Measurements from ENCODE around the gene MAGI2. TPM values are rescaled to one million over a fixed set of nuclear protein-coding genes. Genes with fewer than 3 reads are reported as not detected.

MAGI2 gene
- total RNA-seq, 2 experiments from 2014 or later, result 0.14 to 0.31 TPM

DNA sequence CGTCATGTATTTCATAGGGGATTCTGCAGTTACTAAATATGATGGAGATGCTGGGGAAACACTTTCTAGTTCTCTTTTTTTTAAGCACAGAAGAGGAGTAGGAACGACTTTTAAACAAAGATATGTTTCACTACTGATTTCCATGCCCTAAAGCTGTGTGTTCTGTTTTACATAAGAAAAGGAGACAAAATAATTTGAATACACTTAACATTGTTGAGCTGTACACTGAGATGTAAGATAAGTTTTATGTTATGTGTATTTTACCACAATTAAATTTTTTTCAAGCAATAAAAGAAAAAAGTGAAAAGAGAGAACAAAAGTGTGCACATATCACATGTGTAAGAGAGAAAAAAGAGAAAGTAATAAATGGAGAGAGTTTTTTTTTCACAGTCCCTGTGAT, 1246.7 kb downstream of the MAGI2 start:
- no peak for DNase-seq
- no peak overlapping the region for H3K27ac Mint-ChIP-seq
- no peaks in the 10 kb centered on the region for H3K36me3 Mint-ChIP-seq
- no peak overlapping the region for H3K4me3 Mint-ChIP-seq
- peaks cover 3% of the 10 kb centered on the region for H3K27me3 Mint-ChIP-seq
- peaks cover 3% of the 10 kb centered on the region for H3K9me3 Mint-ChIP-seq
- no peaks in the 10 kb centered on the region for H3K4me1 Mint-ChIP-seq

DNA sequence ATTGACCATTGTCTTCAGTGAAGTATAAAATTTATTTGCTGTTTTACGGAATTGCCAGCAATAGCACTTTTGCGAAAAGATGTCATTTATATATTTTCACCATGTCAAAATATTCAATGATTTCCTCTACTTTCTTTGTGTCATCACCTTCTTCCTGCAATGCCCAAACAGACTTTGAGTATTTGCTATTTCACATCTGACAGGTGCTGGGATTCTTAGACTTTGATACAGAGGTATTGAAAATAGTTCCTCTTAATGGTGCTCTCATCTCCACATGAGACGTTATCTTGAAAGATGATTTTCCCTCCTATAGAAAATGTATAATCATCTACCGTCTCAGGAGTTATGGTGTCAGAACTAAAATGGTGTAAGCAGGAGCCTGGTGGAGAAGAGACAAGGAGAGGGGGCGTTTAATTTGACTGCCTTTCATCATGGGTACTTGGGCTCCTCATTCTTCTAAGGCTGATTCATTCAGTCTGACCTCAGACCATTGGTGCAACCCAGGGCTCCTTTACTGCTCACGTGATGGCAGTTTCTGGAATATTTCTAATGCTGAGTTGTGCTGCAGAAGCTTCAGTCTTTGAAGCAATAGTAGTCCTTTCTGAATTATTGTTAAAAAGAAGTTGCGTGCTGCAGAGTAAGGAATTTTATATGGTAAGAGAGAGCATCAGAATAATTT, 1250.3 kb downstream of the MAGI2 start:
- DNase-seq, result no peak
- Mint-ChIP-seq H3K36me3 (no peaks in the 10 kb centered on the region), H3K4me1 (no peaks in the 10 kb centered on the region), H3K27me3 (peaks cover 3% of the 10 kb centered on the region), H3K9me3 (no peaks in the 10 kb centered on the region), H3K4me3 (no peak overlapping the region), H3K27ac (no peak overlapping the region)

DNA sequence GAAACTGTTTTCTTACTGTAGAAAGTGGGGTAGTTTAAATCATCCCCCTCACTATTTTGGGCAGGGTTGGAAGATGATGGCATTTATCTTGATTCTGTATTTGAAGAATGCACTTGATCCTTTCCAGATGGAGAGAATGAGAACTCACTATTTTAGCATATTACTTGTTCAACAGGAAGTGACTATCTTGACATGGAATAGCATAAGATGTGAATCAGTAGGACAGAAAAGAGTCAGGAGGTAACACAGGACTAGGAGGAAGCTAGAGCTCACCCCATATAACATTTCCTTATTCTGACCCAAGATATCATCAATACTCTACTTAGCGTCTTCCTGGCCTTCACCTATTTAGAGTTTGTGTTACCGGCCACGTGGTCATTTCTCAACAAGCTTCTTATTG, 1254.7 kb downstream of the MAGI2 start:
- Mint-ChIP-seq H3K27ac (no peak overlapping the region), H3K27me3 (no peaks in the 10 kb centered on the region), H3K4me1 (no peaks in the 10 kb centered on the region), H3K36me3 (no peaks in the 10 kb centered on the region), H3K4me3 (no peak overlapping the region), H3K9me3 (no peaks in the 10 kb centered on the region)
- DNase-seq, result no peak

DNA sequence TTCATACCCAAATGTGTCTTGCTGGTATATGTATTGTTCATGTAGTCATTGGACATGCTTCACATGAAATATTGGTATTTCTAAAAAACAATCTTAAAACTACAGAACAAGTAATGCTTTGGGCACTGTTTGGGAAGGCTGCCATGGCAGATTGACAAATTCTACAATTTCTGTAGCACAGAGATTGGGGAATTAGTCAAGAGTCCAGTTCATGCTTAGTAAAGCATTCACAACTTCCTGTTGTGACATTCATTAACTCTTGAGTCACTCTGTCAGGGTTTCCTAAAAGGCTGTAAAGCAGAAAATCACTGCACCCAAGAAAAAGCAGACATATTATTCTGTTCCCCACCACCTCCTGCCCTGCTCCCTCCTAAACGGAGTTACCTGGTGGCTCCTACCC, 1256.0 kb downstream of the MAGI2 start:
- Mint-ChIP-seq H3K4me3 (no peak overlapping the region), H3K9me3 (no peaks in the 10 kb centered on the region), H3K4me1 (no peaks in the 10 kb centered on the region), H3K27ac (no peak overlapping the region), H3K27me3 (no peaks in the 10 kb centered on the region), H3K36me3 (no peaks in the 10 kb centered on the region)
- no peak for DNase-seq

DNA sequence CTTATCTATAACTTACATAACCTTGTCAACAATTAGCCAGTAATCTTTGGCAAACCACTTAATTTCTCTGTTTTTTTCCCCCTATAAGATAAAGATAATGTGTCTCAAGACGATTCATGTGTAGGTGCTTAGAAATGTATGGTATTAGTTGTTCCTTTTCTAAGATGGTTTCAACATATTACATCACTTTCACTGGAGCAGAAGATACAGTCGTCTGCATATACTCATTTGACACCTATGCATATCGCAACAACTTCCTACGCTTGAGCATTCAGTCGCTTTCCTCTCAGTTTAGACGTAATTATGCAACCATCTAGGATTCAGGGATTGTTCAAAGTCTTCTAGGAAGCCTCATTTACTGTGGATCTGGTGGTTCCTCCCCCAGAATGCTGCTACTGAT, 1258.2 kb downstream of the MAGI2 start:
- Mint-ChIP-seq H3K27ac (no peak overlapping the region), H3K4me1 (no peaks in the 10 kb centered on the region), H3K36me3 (no peaks in the 10 kb centered on the region), H3K9me3 (no peaks in the 10 kb centered on the region), H3K4me3 (no peak overlapping the region), H3K27me3 (no peaks in the 10 kb centered on the region)
- DNase-seq, result no peak

DNA sequence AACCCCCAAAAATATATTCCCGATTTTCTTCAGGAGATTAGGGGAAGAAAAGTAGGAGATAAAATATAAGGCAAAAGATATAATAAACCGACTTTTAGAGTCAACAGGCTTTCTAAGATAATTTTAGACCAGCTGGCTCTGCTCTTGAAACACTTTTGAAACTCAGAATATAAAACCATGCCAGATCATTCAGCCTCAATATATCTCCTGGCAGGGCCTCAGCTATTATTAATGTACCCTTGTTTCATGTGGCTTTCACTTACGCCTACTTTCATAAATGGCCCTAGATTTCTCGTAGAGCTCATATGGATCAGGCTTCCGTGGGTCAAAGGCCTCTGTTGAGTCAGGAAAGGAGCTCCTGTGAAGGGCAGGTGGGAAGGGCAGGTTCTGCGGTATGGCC, 1258.9 kb downstream of the MAGI2 start:
- DNase-seq, result no peak
- no peak overlapping the region for H3K27ac Mint-ChIP-seq
- no peak overlapping the region for H3K4me3 Mint-ChIP-seq
- H3K4me1 Mint-ChIP-seq, result no peaks in the 10 kb centered on the region
- no peaks in the 10 kb centered on the region for H3K27me3 Mint-ChIP-seq
- no peaks in the 10 kb centered on the region for H3K9me3 Mint-ChIP-seq
- no peaks in the 10 kb centered on the region for H3K36me3 Mint-ChIP-seq

DNA sequence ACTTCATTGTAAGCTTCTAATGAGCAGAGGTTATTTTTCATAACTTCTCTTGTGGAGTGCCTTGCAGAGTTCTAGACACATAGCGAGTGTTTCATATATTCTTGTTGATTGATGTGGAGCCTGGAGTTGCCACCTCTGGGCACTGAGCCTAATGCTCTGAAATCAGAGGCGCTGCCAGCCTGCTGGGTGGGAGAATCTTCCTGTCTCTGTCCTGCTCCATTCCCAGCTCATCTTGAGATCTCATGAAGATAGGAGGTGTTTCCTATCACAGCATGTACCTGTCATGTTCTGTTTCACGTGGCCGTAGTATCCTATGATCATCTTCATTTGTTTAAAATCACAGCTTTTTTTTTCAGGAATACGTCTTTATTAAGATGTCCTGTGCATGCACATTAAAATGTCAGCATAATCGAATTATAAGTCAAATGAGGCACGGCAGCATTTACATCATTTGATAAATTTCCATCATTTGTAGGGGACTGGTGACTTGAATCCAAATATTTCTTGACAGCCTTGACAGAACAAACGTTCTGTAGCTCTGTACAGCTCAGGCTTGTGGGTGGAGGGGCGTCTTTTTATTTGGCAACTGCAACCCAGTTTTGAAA, 1261.9 kb downstream of the MAGI2 start:
- H3K36me3 Mint-ChIP-seq, result no peaks in the 10 kb centered on the region
- H3K27ac Mint-ChIP-seq, result no peak overlapping the region
- no peak for DNase-seq
- no peak overlapping the region for H3K4me3 Mint-ChIP-seq
- no peaks in the 10 kb centered on the region for H3K4me1 Mint-ChIP-seq
- H3K9me3 Mint-ChIP-seq, result no peaks in the 10 kb centered on the region
- H3K27me3 Mint-ChIP-seq, result no peaks in the 10 kb centered on the region

DNA sequence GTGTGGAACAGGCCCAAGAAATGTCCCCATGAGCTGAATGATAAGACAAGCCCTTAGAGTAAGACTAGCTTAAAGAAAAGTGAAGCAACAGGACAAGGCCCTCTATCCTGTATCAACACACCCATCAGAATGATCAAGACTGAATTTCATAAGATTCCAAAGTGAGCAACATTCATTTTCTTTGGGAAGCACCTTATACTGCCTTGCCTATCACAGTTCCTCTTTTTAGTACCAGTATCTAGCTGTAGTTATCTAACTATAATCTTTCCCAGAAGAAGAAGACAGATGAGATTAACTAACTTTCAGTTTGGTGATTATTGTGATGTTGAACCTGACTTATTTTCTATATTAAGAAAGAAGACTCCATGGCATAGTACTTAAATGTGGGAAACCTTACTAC, 1263.7 kb downstream of the MAGI2 start:
- H3K27ac Mint-ChIP-seq, result no peak overlapping the region
- no peaks in the 10 kb centered on the region for H3K36me3 Mint-ChIP-seq
- H3K9me3 Mint-ChIP-seq, result no peaks in the 10 kb centered on the region
- no peak overlapping the region for H3K4me3 Mint-ChIP-seq
- H3K4me1 Mint-ChIP-seq, result no peaks in the 10 kb centered on the region
- no peak for DNase-seq
- H3K27me3 Mint-ChIP-seq, result peaks cover 3% of the 10 kb centered on the region

DNA sequence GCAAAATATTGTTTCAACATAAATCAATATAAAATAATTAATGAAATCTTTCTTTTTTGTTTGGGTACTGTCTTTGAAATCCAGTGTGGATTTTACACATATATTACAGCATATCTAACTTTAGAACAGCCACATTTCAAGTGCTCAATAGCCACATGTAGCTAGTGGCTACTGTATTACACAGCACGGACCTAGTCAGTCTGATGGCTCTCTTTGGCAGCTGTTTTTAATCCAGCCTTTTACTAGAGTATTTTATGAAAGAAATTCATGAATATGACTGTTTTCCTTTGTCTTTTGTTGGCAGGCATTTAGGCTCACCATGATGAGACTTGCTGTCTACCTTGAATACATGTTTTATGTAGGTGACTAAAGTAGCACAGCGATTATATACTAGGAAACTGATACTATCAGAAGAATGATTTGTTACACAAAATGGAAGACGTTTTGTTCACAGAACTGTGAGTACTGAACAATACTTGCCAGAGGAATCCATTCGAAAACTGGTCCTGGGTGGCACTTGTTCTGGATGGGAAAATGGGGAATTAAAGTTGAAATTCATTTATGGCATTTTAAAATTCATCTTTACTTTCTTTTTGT, 1268.2 kb downstream of the MAGI2 start:
- Mint-ChIP-seq H3K4me1 (no peaks in the 10 kb centered on the region), H3K27me3 (peaks cover 3% of the 10 kb centered on the region), H3K9me3 (no peaks in the 10 kb centered on the region), H3K36me3 (no peaks in the 10 kb centered on the region), H3K27ac (no peak overlapping the region), H3K4me3 (no peak overlapping the region)
- no peak for DNase-seq

DNA sequence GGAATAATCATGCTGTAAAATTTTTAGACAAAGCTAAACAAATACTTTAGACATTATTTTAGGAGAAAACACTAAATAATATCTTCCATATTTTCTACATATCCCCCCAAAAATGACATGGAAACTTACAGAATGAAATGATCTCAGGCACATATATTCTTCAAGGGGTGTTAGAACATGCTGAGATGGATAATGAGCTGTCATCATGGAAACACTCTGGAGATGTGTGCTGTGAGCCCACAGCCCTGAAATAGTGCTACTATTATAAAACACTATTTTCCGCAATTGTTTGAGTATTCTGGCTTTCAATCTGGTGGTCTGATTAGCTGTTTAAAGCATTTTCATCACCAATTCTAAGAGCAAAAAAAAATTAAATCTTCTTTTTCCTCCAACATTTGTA, 1269.2 kb downstream of the MAGI2 start:
- DNase-seq, result no peak
- peaks cover 3% of the 10 kb centered on the region for H3K27me3 Mint-ChIP-seq
- H3K9me3 Mint-ChIP-seq, result no peaks in the 10 kb centered on the region
- H3K36me3 Mint-ChIP-seq, result no peaks in the 10 kb centered on the region
- no peak overlapping the region for H3K4me3 Mint-ChIP-seq
- no peaks in the 10 kb centered on the region for H3K4me1 Mint-ChIP-seq
- no peak overlapping the region for H3K27ac Mint-ChIP-seq

DNA sequence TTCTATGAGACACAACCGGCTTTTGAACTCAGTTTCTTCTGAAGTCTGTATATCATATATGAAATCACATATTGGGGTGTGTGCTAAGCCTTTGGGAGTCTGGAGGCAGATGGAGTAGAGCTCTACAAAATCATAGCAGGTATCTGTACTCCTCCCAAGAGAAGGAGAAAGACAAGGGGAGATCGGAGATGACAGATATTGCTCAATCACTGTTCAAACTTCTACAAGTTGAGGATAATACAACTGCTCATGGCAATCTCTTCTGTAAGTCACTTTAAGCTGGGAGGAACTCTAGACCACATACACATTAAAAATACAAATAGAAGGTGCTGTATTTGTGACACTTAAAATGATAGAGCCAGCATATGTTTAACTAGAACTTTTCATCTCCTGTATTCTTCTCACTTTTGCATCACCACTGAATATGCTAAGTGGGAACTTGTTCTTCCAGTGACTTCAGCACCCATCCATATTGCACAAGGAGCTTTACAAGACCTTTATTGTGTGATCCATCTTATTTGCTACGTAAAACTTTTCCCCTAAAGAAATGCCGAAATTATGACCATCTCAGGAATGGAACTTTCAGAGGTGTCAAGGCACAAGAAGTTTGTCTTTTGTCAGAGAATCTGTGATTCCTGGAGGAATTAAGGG, 1273.5 kb downstream of the MAGI2 start:
- no peak overlapping the region for H3K27ac Mint-ChIP-seq
- H3K4me1 Mint-ChIP-seq, result no peaks in the 10 kb centered on the region
- H3K36me3 Mint-ChIP-seq, result no peaks in the 10 kb centered on the region
- no peaks in the 10 kb centered on the region for H3K9me3 Mint-ChIP-seq
- no peak for DNase-seq
- H3K4me3 Mint-ChIP-seq, result no peak overlapping the region
- no peaks in the 10 kb centered on the region for H3K27me3 Mint-ChIP-seq

DNA sequence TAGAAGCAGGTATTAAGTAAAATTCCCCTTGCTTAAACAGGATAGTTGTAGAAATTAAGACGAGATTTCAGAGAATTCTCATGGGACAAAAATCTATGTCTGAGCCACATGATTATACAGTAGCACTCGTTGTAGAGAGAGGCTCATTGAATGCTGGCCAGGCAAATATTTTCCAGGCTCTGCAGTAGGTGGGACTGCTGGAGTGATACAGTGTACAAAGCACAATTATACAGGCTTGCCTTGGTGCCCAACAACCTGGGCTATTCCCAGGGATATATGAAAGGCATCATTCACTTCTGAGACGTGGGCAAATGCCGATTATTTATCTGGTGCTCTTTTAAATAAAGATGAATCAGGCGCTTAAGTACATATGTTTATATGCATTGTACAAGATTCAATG, 1274.3 kb downstream of the MAGI2 start:
- no peak overlapping the region for H3K27ac Mint-ChIP-seq
- no peaks in the 10 kb centered on the region for H3K27me3 Mint-ChIP-seq
- H3K4me1 Mint-ChIP-seq, result no peaks in the 10 kb centered on the region
- no peaks in the 10 kb centered on the region for H3K9me3 Mint-ChIP-seq
- H3K36me3 Mint-ChIP-seq, result no peaks in the 10 kb centered on the region
- no peak overlapping the region for H3K4me3 Mint-ChIP-seq
- DNase-seq, result no peak

DNA sequence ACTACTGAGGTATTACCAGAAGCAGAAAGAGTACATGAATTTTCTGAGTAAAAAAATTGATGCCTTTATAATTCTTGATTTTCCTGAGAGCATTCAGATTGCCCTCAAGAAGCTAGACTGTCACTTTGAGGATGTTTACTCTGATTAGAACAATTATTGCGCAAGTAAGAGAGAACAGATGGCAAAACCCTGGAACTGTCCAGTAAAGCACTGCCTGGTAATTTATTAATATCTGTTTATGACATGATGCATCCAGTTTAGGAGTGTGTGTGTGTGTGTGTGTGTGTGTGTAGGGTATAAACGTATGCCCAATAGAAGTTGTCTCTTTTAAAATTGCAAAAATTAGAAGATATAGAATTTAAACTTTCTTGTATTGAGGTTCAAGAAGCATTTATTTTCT, 1275.1 kb downstream of the MAGI2 start:
- no peak for DNase-seq
- H3K27me3 Mint-ChIP-seq, result no peaks in the 10 kb centered on the region
- H3K27ac Mint-ChIP-seq, result no peak overlapping the region
- no peaks in the 10 kb centered on the region for H3K9me3 Mint-ChIP-seq
- no peaks in the 10 kb centered on the region for H3K36me3 Mint-ChIP-seq
- H3K4me1 Mint-ChIP-seq, result no peaks in the 10 kb centered on the region
- no peak overlapping the region for H3K4me3 Mint-ChIP-seq

DNA sequence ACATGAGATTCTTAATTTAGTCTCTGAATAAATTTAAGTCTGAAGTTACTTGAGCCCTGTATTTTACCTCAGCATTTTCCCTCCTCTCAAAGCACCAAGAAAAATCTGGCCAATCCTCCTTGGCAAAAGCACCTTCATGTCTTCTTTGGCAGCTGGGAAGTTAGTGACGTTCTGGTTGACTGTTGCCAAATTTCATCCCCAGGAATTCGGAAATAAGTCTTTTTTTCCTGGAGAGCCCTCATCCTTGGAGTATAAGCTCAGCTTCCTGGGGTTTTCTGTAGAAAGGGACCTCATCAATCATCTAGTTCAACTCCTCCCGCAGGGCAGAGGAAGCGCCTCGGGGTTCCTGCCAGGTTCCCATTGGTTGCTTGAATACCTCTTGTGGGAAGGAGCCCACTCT, 1277.3 kb downstream of the MAGI2 start:
- Mint-ChIP-seq H3K9me3 (no peaks in the 10 kb centered on the region), H3K27ac (no peak overlapping the region), H3K27me3 (no peaks in the 10 kb centered on the region), H3K4me1 (no peaks in the 10 kb centered on the region), H3K36me3 (no peaks in the 10 kb centered on the region), H3K4me3 (no peak overlapping the region)
- DNase-seq, result no peak

DNA sequence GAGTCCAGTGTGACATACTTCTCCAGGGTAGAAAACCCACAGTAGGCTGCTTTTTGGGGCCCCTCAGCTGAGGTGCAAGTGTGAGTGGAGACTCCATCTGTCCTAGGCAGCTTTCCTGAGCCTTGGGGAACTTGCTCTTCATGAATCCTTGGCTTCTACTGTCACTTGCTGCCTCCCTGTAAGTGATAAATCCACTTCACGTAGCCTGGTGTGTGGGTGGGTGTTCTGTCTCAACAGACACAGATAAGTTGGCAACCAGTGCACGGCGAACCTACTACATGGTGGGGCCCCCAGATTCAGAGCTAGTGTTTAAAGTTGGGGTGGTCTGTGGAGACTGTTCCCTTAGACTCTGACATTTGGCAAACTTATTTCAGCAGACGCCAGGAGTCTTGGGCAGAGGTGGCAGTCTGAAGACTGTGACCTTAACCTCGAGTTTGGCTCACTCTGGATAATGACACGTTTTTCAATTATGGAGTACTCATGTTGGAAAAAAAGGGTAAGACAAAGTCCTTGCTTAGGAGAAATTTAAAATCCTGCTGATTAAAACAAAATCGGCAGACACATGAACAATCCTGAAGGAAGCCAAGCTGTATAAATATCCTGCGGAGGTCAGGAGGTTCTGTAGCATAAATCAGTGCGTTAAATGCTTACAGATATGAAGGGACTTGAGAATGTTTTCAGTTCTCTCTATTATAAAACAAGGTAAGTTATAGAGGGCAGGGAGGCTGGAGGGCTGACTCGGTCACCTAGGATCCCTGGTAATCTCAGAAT, 1278.0 kb downstream of the MAGI2 start:
- Mint-ChIP-seq H3K4me1 (no peaks in the 10 kb centered on the region), H3K36me3 (no peaks in the 10 kb centered on the region), H3K27me3 (no peaks in the 10 kb centered on the region), H3K27ac (no peak overlapping the region), H3K4me3 (no peak overlapping the region), H3K9me3 (no peaks in the 10 kb centered on the region)
- DNase-seq, result no peak

Measured in activated naive CD8-positive, alpha-beta T cell treated with anti-CD3 and anti-CD28 coated beads for 36 hours (primary cell).